ENCODE results near the gene RTRAF.

DNA sequence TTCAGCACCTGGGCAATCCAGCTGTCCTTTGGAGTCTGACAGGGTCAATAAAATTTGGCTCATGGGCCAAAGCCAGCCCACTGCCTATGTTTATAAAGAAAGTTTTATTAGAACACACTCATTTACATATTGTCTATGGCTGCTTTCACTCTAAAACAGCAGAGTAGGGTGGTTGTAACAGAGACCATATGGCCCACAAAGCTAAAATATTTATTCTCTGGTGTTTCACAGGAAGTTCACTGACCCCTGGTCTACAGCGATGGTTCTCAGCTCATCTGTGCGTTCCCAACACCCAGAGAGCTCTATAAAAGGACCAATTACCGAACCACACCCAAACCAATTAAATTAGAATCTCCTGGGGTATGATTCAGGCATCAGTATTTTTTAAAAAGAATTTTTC lies 37.7 kb upstream of the RTRAF start:
- no peak for TF ChIP-seq EZH2 (IDR thresholded peaks at IDR 0.05; ENCODE audit: low read length)
- TF ChIP-seq, protein P1, sequence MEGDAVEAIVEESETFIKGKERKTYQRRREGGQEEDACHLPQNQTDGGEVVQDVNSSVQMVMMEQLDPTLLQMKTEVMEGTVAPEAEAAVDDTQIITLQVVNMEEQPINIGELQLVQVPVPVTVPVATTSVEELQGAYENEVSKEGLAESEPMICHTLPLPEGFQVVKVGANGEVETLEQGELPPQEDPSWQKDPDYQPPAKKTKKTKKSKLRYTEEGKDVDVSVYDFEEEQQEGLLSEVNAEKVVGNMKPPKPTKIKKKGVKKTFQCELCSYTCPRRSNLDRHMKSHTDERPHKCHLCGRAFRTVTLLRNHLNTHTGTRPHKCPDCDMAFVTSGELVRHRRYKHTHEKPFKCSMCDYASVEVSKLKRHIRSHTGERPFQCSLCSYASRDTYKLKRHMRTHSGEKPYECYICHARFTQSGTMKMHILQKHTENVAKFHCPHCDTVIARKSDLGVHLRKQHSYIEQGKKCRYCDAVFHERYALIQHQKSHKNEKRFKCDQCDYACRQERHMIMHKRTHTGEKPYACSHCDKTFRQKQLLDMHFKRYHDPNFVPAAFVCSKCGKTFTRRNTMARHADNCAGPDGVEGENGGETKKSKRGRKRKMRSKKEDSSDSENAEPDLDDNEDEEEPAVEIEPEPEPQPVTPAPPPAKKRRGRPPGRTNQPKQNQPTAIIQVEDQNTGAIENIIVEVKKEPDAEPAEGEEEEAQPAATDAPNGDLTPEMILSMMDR (optimal IDR thresholded peaks at IDR 0.05 in 1 of 3, IDR thresholded peaks at IDR 0.05 in 1 of 3, conservative IDR thresholded peaks at IDR 0.05 in 1 of 3; ENCODE audit: extremely low read depth in 1 of 3, insufficient read depth in 2 of 3, low read length in 3 of 3), result no peak
